ENCODE data around the gene SLIT3.
A peak's percentile ranks its signal among the peaks of the same experiment; 100 is the strongest.

Gene SLIT3

DNA sequence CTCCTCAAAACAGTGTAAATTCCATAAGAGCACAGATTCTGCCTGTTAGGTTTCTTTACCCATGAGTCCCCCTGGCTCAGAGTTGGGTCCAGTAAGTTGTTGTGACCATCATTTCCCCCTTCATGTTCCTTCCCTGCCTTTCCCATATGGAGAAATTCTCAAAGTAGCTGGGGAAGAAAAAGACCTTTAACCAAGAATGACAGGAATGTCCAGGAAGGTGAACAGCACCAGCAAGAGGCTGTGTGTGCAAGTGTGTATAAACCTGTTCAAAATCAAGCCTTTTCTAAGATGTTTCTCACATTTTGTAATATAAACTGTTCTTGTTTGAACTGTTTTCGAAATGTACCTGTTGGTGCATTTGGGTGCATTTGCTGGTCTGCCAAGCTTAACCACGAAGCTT is 238.2 kb downstream of the SLIT3 start:
- no peak for DNase-seq (ENCODE audit: low read depth)
- TF ChIP-seq, protein P1, sequence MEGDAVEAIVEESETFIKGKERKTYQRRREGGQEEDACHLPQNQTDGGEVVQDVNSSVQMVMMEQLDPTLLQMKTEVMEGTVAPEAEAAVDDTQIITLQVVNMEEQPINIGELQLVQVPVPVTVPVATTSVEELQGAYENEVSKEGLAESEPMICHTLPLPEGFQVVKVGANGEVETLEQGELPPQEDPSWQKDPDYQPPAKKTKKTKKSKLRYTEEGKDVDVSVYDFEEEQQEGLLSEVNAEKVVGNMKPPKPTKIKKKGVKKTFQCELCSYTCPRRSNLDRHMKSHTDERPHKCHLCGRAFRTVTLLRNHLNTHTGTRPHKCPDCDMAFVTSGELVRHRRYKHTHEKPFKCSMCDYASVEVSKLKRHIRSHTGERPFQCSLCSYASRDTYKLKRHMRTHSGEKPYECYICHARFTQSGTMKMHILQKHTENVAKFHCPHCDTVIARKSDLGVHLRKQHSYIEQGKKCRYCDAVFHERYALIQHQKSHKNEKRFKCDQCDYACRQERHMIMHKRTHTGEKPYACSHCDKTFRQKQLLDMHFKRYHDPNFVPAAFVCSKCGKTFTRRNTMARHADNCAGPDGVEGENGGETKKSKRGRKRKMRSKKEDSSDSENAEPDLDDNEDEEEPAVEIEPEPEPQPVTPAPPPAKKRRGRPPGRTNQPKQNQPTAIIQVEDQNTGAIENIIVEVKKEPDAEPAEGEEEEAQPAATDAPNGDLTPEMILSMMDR (IDR thresholded peaks at IDR 0.05; ENCODE audit: control insufficient read depth, extremely low read depth, insufficient read depth) = no peak

DNA sequence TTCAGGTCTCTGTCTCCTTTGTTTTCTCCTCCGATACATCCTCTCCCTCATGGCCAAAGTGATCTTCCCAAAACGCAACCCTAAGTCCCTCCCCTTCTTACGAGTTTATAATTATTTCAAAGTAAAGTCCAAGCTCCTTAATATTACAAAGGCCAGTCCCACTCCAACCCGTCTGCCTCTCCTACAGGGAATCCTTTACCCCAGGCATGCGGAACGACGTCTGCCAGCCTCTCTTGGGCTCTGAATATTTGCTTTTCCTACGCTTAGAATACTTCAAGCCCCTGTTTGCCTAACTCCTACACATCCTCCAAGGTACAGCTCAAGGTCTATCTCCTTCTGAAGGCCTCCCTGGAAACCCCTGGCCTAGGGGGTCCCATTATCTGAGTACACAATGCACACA is 246.4 kb downstream of the SLIT3 start:
- TF ChIP-seq, protein P1 (IDR thresholded peaks at IDR 0.05; ENCODE audit: control insufficient read depth, extremely low read depth, insufficient read depth) = no peak
- H3K4me3 ChIP-seq (ENCODE audit: low read depth, low read length) = no peak overlapping the region
- no peak for DNase-seq (ENCODE audit: low read depth)

More for the DNA sequence above, 238.2 kb downstream of the SLIT3 start:
- no peak overlapping the region for H3K4me3 ChIP-seq (ENCODE audit: low read depth, low read length)

DNA sequence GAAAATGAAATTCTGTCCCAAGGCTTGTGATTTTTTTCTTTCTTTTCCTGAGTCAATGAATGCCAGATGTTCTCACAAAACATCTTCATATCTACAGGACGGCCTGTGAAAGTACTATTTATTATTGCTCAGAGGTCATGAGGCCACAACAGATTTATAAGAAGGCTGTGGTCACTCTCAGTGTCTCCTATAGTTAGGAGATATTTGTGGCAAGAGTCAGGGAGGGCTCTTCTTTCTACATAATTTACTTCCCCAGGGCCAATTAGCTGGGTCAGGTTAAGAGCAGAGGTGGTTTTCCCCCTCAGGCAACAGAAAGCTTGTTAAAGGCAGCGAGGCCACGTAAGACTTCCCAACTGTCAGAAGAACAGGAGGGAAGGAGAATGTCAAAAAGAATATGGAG is 248.7 kb downstream of the SLIT3 start:
- no peak for DNase-seq (ENCODE audit: low read depth)
- TF ChIP-seq, protein P1 (IDR thresholded peaks at IDR 0.05; ENCODE audit: control insufficient read depth, extremely low read depth, insufficient read depth) = no peak

DNA sequence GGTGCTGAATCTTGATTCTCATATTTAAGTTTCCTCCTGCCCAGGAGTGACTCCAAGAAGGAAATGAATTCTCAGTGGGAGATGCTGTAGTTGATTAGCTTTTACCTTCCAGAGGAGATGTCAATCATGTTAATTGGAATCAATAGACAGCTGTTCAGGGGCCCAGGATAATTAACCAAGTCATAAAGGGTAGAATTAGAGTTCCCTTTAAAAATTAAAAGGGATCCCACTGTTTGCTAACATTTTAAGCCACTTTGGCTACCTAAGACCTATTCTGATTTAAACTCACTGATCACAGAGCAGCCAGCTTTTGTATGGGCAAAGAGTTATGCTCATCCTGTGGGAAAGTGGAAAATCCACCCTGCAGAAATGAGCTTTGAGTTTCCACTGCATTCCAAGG is 249.6 kb downstream of the SLIT3 start:
- no peak for DNase-seq (ENCODE audit: low read depth)
- TF ChIP-seq, protein P1 (IDR thresholded peaks at IDR 0.05; ENCODE audit: control insufficient read depth, extremely low read depth, insufficient read depth) = no peak

More for the DNA sequence above, 248.7 kb downstream of the SLIT3 start:
- H3K4me3 ChIP-seq (ENCODE audit: low read depth, low read length) = no peak overlapping the region

DNA sequence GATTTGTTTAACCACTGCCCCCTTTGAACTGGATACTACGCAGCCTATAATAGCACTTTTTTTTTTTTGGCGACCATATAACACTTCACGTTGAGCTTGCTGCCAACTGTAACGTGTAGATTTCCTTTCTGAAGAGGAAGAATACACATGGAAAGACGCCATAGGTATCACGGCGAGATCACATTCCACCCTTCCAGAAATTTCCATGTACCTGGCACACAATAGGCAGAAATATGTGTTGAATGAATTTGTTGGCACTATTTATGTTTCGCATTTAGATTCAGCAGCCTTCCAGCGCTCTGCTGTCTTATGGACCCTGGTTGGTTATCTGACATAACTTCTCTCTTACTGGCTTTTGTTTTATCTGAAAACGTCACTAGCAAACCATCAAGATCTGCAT is 250.3 kb downstream of the SLIT3 start:
- no peak overlapping the region for H3K4me3 ChIP-seq (ENCODE audit: low read depth, low read length)
- no peak for DNase-seq (ENCODE audit: low read depth)
- TF ChIP-seq, protein P1 (IDR thresholded peaks at IDR 0.05; ENCODE audit: control insufficient read depth, extremely low read depth, insufficient read depth) = no peak

More for the DNA sequence above, 249.6 kb downstream of the SLIT3 start:
- H3K4me3 ChIP-seq (ENCODE audit: low read depth, low read length) = no peak overlapping the region

DNA sequence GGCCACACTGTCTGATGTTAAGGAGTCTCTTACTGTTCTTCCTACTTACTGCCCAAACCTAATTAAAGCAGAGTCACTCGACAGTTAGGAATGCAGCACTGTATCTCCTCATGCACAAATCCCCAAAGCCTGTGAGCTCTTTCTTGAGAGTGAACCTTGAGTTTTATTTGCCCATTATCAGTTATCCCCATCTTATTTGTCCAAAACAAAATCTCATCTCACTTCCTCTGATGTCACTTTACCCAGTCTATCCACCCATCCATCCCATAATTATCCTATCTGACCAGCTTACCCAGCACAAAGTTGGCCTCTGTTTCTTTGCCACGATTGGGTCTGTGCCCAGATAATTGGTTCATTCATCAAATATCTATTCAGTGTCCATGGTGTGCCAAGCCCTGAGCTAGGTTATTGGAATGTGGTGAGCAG is 250.8 kb downstream of the SLIT3 start:
- TF ChIP-seq, protein P1 (IDR thresholded peaks at IDR 0.05; ENCODE audit: control insufficient read depth, extremely low read depth, insufficient read depth) = no peak
- peak; percentile 97 for DNase-seq (ENCODE audit: low read depth)
- no peak overlapping the region for H3K4me3 ChIP-seq (ENCODE audit: low read depth, low read length)

DNA sequence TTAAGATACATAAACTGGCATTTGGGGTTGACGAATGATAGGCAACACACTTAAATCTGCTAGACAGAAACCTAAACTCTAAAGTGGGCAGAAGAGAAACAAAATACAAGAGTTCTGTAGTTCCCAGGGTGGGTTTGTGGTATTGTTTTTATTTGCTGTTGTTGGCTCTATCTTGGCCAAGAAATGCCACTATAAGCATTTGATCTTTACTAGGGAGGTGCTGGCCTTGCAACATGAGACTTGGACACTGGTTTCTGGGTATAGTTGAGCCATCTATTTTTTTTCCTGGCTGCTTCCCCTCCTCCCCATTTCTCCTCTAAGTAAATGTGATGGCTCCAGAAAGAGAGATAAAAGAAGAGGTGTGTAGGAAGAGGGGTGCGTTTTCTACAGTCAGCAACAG is 251.2 kb downstream of the SLIT3 start:
- DNase-seq (ENCODE audit: low read depth) = no peak
- H3K4me3 ChIP-seq (ENCODE audit: low read depth, low read length) = no peak overlapping the region
- TF ChIP-seq, protein P1 (IDR thresholded peaks at IDR 0.05; ENCODE audit: control insufficient read depth, extremely low read depth, insufficient read depth) = no peak
